CD4-positive, alpha-beta T cell (primary cell): Measurements from ENCODE around the gene CDIPT. TPM values are rescaled to one million over a fixed set of nuclear protein-coding genes. Genes with fewer than 3 reads are reported as not detected.

Experiments
- ATAC-seq: fragments of 200-7000 bp; cut with Tn5 transposase; one replicate; pipeline ENCODE4 v1.10.0; 2022; ENCODE audit warnings: mild to moderate bottlenecking; ENCODE audit not compliant: poor library complexity
- CTCF ChIA-PET: fragments of 350-600 bp; sonication (Branson Sonifier 250); formaldehyde crosslinking; loops from one replicate; lab custom pipeline; 2021; ENCODE audit warnings: antibody characterized with exemption, inconsistent platforms; lab: Charles Lee
- POLR2A ChIA-PET: fragments of 350-600 bp; sonication (Branson Sonifier 250); formaldehyde crosslinking; loops from one replicate; lab custom pipeline; 2021; ENCODE audit warnings: antibody characterized with exemption, inconsistent platforms; lab: Charles Lee
- DNase-seq, 14 experiments: peaks; one replicate each; pipeline ENCODE4 v3.0.0-alpha.2; 2013 to 2020; ENCODE audit warnings: mixed read lengths in 2 of 14
- H3K27ac ChIP-seq, 2 donors: one replicate each; pipeline versions ENCODE4 v1.5.1 to v1.7.0; 2013; ENCODE audit warnings: low read length in 2 of 2, low read depth in 1 of 2, mild to moderate bottlenecking in 1 of 2
- H3K27me3 ChIP-seq, 2 experiments: 1 replicate in 1 of 2; 2 replicates in 1 of 2; pipeline versions ENCODE4 v1.6.1 to v1.7.0; 2013; ENCODE audit warnings: low read length in 2 of 2, control low read depth in 1 of 2, mild to moderate bottlenecking in 1 of 2, moderate library complexity in 1 of 2; ENCODE audit not compliant: insufficient read depth in 2 of 2, control insufficient read depth in 1 of 2
- H3K36me3 ChIP-seq: one replicate; pipeline ENCODE4 v1.6.1; 2013; ENCODE audit warnings: low read length, control low read depth; ENCODE audit not compliant: insufficient read depth
- H3K4me1 ChIP-seq: one replicate; pipeline ENCODE4 v1.6.1; 2013; ENCODE audit warnings: low read length, control low read depth; ENCODE audit not compliant: insufficient read depth
- H3K4me3 ChIP-seq: one replicate; pipeline ENCODE4 v1.5.1; 2013; ENCODE audit warnings: mild to moderate bottlenecking, low read length, moderate library complexity
- H3K9me3 ChIP-seq, 2 experiments: 1 replicate in 1 of 2; 2 replicates in 1 of 2; pipeline versions ENCODE4 v1.6.1 to v1.7.0; 2013; ENCODE audit warnings: low read length in 2 of 2, mild to moderate bottlenecking in 2 of 2, control low read depth in 1 of 2, moderate library complexity in 1 of 2; ENCODE audit not compliant: control insufficient read depth in 1 of 2, insufficient read depth in 1 of 2
- H3K27ac Mint-ChIP-seq: one replicate; pipeline ENCODE4 v1.8.0; 2020; ENCODE audit warnings: mixed read lengths
- H3K27me3 Mint-ChIP-seq: one replicate; pipeline ENCODE4 v1.8.0; 2021; ENCODE audit warnings: mixed read lengths
- H3K36me3 Mint-ChIP-seq: one replicate; pipeline ENCODE4 v1.8.0; 2021; ENCODE audit warnings: low read depth, mixed read lengths
- H3K4me1 Mint-ChIP-seq: one replicate; pipeline ENCODE4 v1.8.0; 2021; ENCODE audit warnings: low read depth, mixed read lengths
- H3K4me3 Mint-ChIP-seq: one replicate; pipeline ENCODE4 v1.8.0; 2020; ENCODE audit warnings: mild to moderate bottlenecking, mixed read lengths
- H3K9me3 Mint-ChIP-seq: one replicate; pipeline ENCODE4 v1.8.0; 2020; ENCODE audit warnings: mixed read lengths
- CTCF ChIP-seq: fragments of 200-600 bp; IDR thresholded peaks from one replicate; pipeline ENCODE4 v1.8.0; 2022; ENCODE audit warnings: antibody characterized with exemption, mild to moderate bottlenecking
- intact Hi-C, 2 experiments: fragments of 100-400 bp; cut with DNase I in 1 of 2; cut with micrococcal nuclease in 1 of 2; formaldehyde crosslinking; loops; one replicate each; pipeline versions ENCODE4 v1.15.1 to v1.9.0; 2023 to 2025; cut with DNase I, micrococcal nuclease
- total RNA-seq, 174 experiments: library from RNA in 2 of 174; stranded (reverse) in 2 of 174; gene quantifications; one replicate each; pipeline ENCODE4 v1.2.3 and lab custom pipeline; 2021 to 2026

The CDIPT gene
- total RNA-seq, 2 experiments from 2014 or later = 25.7 to 27.0 TPM

GRCh38 chr16:29852654-29853053 is 10.4 kb downstream of the CDIPT start:
- H3K9me3 Mint-ChIP-seq = no peaks in the 10 kb centered on the region
- peaks cover 7% of the 10 kb centered on the region for H3K4me1 Mint-ChIP-seq
- H3K27ac Mint-ChIP-seq = no peak overlapping the region
- ChIA-PET POLR2A (interaction anchor here (1.3 kb wide), 1 partner anchor 46 kb away, joined by 4 read pairs; the partner anchor contains the start of gene MAZ), CTCF (no interaction called here)
- H3K4me3 Mint-ChIP-seq = no peak overlapping the region
- DNase-seq (no peak), ATAC-seq (no peak)
- Histone ChIP-seq H3K36me3 (peaks cover 3% of the 10 kb centered on the region), H3K9me3 (no peaks in the 10 kb centered on the region), H3K4me3 (no peak overlapping the region), H3K4me1 (peaks cover 7% of the 10 kb centered on the region), H3K27me3 (no peaks in the 10 kb centered on the region), H3K27ac (no peak overlapping the region)
- H3K36me3 Mint-ChIP-seq = peaks cover 20% of the 10 kb centered on the region
- H3K27me3 Mint-ChIP-seq = no peaks in the 10 kb centered on the region
- intact Hi-C loops = no loop called here
- no peak for TF ChIP-seq CTCF

- peaks cover 18% of the 10 kb centered on the region for H3K36me3 ChIP-seq
- H3K27ac ChIP-seq = no peak overlapping the region
- H3K36me3 Mint-ChIP-seq = peaks cover 28% of the 10 kb centered on the region
- H3K27me3 ChIP-seq = no peaks in the 10 kb centered on the region
- no peak overlapping the region for H3K4me3 Mint-ChIP-seq
- ChIA-PET POLR2A (interaction anchor here (0.9 kb wide), 1 partner anchor 31 kb away, joined by 3 read pairs; the partner anchor contains the start of gene MVP), CTCF (interaction anchor here (0.7 to 1.2 kb wide), 3 partner anchors 16 to 43 kb away, joined by 3 to 4 read pairs (median 3); no protein-coding TSS in a partner anchor)
- DNase-seq (no peak), ATAC-seq (no peak)
- H3K4me1 Mint-ChIP-seq = peaks cover 7% of the 10 kb centered on the region
- H3K9me3 Mint-ChIP-seq = no peaks in the 10 kb centered on the region
- no peak overlapping the region for H3K27ac Mint-ChIP-seq
- H3K27me3 Mint-ChIP-seq = no peaks in the 10 kb centered on the region
- TF ChIP-seq CTCF = no peak
- H3K9me3 ChIP-seq = no peaks in the 10 kb centered on the region
- no peak overlapping the region for H3K4me3 ChIP-seq
- peaks cover 7% of the 10 kb centered on the region for H3K4me1 ChIP-seq
- intact Hi-C loops = no loop called here
These were observed 12.0 kb downstream of the CDIPT start for GRCh38 chr16:29850998-29851397.

- no peak for ATAC-seq
- CTCF ChIA-PET = interaction anchor here (0.6 to 3.8 kb wide), 10 partner anchors 10 to 276 kb away, joined by 3 to 93 read pairs (median 26); partner anchors contain the start of genes CDIPT and MVP
- no peak for DNase-seq
- H3K27me3 ChIP-seq = no peaks in the 10 kb centered on the region
- H3K27ac Mint-ChIP-seq = no peak overlapping the region
- no peak for TF ChIP-seq CTCF
- H3K36me3 ChIP-seq = peaks cover 33% of the 10 kb centered on the region
- no peak overlapping the region for H3K4me3 ChIP-seq
- POLR2A ChIA-PET = interaction anchor here (0.6 to 3.3 kb wide), 9 partner anchors 14 to 148 kb away, joined by 3 to 47 read pairs (median 9); partner anchors contain the start of genes CDIPT, MAZ and PAGR1
- H3K4me1 Mint-ChIP-seq = peaks cover 7% of the 10 kb centered on the region
- H3K9me3 ChIP-seq = no peaks in the 10 kb centered on the region
- intact Hi-C loops = loop anchor here (2.0 to 5.0 kb wide), 4 partner anchors 43 to 173 kb away; partner anchors contain the start of genes C16orf92 (in 1 of the 2) and MAZ (in 1 of the 2)
- H3K4me3 Mint-ChIP-seq = no peak overlapping the region
- H3K36me3 Mint-ChIP-seq = peaks cover 43% of the 10 kb centered on the region
- H3K4me1 ChIP-seq = peaks cover 7% of the 10 kb centered on the region
- H3K9me3 Mint-ChIP-seq = no peaks in the 10 kb centered on the region
- no peaks in the 10 kb centered on the region for H3K27me3 Mint-ChIP-seq
- H3K27ac ChIP-seq = no peak overlapping the region
These were observed 13.5 kb downstream of the CDIPT start for GRCh38 chr16:29849505-29849904.
